ENCODE results near the gene PPP6R3. TPM values are rescaled to one million over a fixed set of nuclear protein-coding genes. Genes with fewer than 3 reads are reported as not detected.

The PPP6R3 gene
- total and polyA plus RNA-seq, 2 donors (not counting 3 experiments of a cell fraction or from before 2014, with no cell fraction given) = 31.7 to 98.8 TPM

DNA sequence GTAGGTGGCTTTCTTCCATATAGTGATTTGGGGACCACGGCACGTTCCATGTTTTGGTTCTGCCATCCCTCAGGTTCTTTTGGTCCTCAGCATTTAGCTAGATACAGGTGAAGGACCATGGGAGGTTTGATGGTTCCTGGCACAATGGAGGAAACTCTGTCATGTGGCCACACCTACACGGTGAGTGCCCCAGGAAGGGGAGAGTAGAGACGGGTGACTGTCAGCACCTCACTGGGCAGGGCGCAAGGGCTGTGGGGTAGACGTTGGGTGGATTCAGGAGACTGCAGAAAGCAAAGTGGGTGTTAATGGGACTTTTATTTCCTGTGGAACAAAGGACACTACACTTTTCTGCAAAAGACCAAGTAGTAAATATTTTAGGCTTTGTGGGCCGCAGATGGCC is 73.4 kb downstream of the PPP6R3 start:
- peaks cover 6% of the 10 kb centered on the region for H4K20me1 ChIP-seq (replicated peaks; ENCODE audit: control insufficient read depth, extremely low read depth, insufficient read depth, low read length)
- H3K4me3 ChIP-seq (replicated peaks in 1 of 3; ENCODE audit: insufficient read depth in 1 of 3, low read depth in 1 of 3, low read length in 3 of 3) = no peak overlapping the region
- dilution Hi-C loops (cut with MboI; ENCODE audit: extremely low pct_ligation_motif_present, low sequenced_read_pairs) (no loop called here), intact Hi-C loops (cut with micrococcal nuclease) (no loop called here)
- H3K36me3 ChIP-seq (ENCODE audit: control insufficient read depth in 2 of 2, extremely low read depth in 1 of 2, insufficient read depth in 2 of 2, low read length in 2 of 2) = peaks cover 8 to 11% of the 10 kb centered on the region in 2 experiments
- FAIRE-seq (no peak), DNase-seq (ENCODE audit: low read depth, low spot score) (no peak)
- H3K9me3 ChIP-seq (replicated peaks; ENCODE audit: control insufficient read depth, insufficient read depth, low read length) = no peaks in the 10 kb centered on the region
- no TSS peak for BruUV-seq (replicated peaks)
- no peak overlapping the region for H2AFZ ChIP-seq (ENCODE audit: low read depth, low read length)
- TF ChIP-seq EZH2 (IDR thresholded peaks at IDR 0.05; ENCODE audit: borderline replicate concordance, low read depth, low read length, severe bottlenecking) (no peak), GATA2 (IDR thresholded peaks at IDR 0.05; ENCODE audit: insufficient read depth, insufficient read length, low read depth, low read length) (no peak), POLR2A (IDR thresholded peaks at IDR 0.05; ENCODE audit: low read depth, low read length) (no peak), FOS (IDR thresholded peaks at IDR 0.05; ENCODE audit: borderline replicate concordance, insufficient read depth, low read length) (no peak), MYC (IDR thresholded peaks at IDR 0.05; ENCODE audit: low read depth, low read length) (no peak), POLR2AphosphoS5 (IDR thresholded peaks at IDR 0.05; ENCODE audit: insufficient read depth, low read depth, low read length) (no peak)
- TF ChIP-seq, protein P1, sequence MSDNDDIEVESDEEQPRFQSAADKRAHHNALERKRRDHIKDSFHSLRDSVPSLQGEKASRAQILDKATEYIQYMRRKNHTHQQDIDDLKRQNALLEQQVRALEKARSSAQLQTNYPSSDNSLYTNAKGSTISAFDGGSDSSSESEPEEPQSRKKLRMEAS (IDR thresholded peaks at IDR 0.05; ENCODE audit: insufficient read depth, insufficient read length) = no peak
- TF ChIP-seq, protein P2, sequence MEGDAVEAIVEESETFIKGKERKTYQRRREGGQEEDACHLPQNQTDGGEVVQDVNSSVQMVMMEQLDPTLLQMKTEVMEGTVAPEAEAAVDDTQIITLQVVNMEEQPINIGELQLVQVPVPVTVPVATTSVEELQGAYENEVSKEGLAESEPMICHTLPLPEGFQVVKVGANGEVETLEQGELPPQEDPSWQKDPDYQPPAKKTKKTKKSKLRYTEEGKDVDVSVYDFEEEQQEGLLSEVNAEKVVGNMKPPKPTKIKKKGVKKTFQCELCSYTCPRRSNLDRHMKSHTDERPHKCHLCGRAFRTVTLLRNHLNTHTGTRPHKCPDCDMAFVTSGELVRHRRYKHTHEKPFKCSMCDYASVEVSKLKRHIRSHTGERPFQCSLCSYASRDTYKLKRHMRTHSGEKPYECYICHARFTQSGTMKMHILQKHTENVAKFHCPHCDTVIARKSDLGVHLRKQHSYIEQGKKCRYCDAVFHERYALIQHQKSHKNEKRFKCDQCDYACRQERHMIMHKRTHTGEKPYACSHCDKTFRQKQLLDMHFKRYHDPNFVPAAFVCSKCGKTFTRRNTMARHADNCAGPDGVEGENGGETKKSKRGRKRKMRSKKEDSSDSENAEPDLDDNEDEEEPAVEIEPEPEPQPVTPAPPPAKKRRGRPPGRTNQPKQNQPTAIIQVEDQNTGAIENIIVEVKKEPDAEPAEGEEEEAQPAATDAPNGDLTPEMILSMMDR (IDR thresholded peaks at IDR 0.05; ENCODE audit: extremely low read depth in 1 of 2, insufficient read depth in 1 of 2, low read depth in 1 of 2, low read length in 2 of 2) = no peak
- H3K9me1 ChIP-seq (replicated peaks; ENCODE audit: control insufficient read depth, extremely low read depth, insufficient read depth, low read length) = peaks cover 2% of the 10 kb centered on the region
- H3K27me3 ChIP-seq (ENCODE audit: control insufficient read depth in 2 of 2, insufficient read depth in 2 of 2, low read length in 2 of 2) = no peaks in the 10 kb centered on the region
- no peak overlapping the region for H3K4me2 ChIP-seq (ENCODE audit: insufficient read depth, low read length)
- H3K4me1 ChIP-seq (ENCODE audit: control insufficient read depth, extremely low read depth, insufficient read depth, low read length) = no peaks in the 10 kb centered on the region
- ChIA-PET POLR2A (no interaction called here), CTCF (interaction anchor here (1.2 to 2.4 kb wide), 3 partner anchors 10 to 13 kb away, joined by 3 to 10 read pairs (median 4); no protein-coding TSS in a partner anchor)
- peaks cover 74% of the 10 kb centered on the region for H3K79me2 ChIP-seq (ENCODE audit: control insufficient read depth, insufficient read depth, low read length)
- H3K9ac ChIP-seq (replicated peaks; ENCODE audit: extremely low read depth, insufficient read depth, low read length) = no peak overlapping the region
- no peak overlapping the region for H3K27ac ChIP-seq (ENCODE audit: insufficient read depth, low read depth, low read length)

Data from endothelial cell of umbilical vein (primary cell).